ENCODE measurements around the gene TUFM.

- TF ChIP-seq, protein P1, sequence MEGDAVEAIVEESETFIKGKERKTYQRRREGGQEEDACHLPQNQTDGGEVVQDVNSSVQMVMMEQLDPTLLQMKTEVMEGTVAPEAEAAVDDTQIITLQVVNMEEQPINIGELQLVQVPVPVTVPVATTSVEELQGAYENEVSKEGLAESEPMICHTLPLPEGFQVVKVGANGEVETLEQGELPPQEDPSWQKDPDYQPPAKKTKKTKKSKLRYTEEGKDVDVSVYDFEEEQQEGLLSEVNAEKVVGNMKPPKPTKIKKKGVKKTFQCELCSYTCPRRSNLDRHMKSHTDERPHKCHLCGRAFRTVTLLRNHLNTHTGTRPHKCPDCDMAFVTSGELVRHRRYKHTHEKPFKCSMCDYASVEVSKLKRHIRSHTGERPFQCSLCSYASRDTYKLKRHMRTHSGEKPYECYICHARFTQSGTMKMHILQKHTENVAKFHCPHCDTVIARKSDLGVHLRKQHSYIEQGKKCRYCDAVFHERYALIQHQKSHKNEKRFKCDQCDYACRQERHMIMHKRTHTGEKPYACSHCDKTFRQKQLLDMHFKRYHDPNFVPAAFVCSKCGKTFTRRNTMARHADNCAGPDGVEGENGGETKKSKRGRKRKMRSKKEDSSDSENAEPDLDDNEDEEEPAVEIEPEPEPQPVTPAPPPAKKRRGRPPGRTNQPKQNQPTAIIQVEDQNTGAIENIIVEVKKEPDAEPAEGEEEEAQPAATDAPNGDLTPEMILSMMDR (IDR thresholded peaks at IDR 0.05), result no peak
- TF ChIP-seq ZFX (IDR thresholded peaks at IDR 0.05; ENCODE audit: borderline replicate concordance), result no peak
Observed at GRCh38 chr16:28858421-28858820, 12.3 kb upstream of the TUFM start.

Data from 22Rv1 (cell line).